Rectal smooth muscle tissue (tissue), 1 donor: Measurements from ENCODE around the gene FBXL2.

Source experiments
- H3K27ac ChIP-seq: one replicate; pipeline ENCODE4 v1.7.0; 2013; ENCODE audit warnings: low read depth, low read length, inconsistent platforms
- H3K27me3 ChIP-seq: one replicate; pipeline ENCODE4 v1.7.0; 2013; ENCODE audit warnings: low read length; ENCODE audit not compliant: control insufficient read depth, insufficient read depth
- H3K36me3 ChIP-seq: one replicate; pipeline ENCODE4 v1.7.0; 2013; ENCODE audit warnings: low read length; ENCODE audit not compliant: control insufficient read depth, insufficient read depth
- H3K4me1 ChIP-seq: one replicate; pipeline ENCODE4 v1.7.0; 2013; ENCODE audit warnings: low read length; ENCODE audit not compliant: control insufficient read depth, insufficient read depth
- H3K4me3 ChIP-seq: one replicate; pipeline ENCODE4 v1.7.0; 2013; ENCODE audit warnings: low read length
- H3K9ac ChIP-seq: one replicate; pipeline ENCODE4 v1.7.0; 2013; ENCODE audit warnings: low read length

Gene FBXL2

DNA sequence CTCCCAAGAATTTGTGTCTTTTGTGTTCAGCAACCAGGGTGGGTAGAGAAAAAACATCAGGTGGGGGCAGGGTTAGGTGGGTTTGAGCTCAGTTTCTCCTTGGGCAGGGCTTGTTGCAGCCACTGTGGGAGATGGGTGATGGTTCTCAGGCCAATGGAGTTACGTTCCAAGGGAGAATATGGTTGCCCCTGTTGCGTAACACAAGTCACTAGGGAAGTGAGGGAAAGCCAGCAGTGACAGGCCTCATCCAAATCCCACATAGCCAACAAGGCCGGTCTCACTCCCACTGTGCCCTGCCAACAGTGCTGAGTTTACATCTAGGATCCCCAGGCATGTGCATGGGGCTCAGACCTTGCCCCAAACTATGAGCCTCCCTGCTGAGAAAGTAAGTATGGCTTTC lies 7.9 kb upstream of the FBXL2 start:
- Histone ChIP-seq H3K9ac (no peak overlapping the region), H3K4me1 (no peaks in the 10 kb centered on the region), H3K27me3 (no peaks in the 10 kb centered on the region), H3K27ac (no peak overlapping the region), H3K4me3 (no peak overlapping the region), H3K36me3 (no peaks in the 10 kb centered on the region)

DNA sequence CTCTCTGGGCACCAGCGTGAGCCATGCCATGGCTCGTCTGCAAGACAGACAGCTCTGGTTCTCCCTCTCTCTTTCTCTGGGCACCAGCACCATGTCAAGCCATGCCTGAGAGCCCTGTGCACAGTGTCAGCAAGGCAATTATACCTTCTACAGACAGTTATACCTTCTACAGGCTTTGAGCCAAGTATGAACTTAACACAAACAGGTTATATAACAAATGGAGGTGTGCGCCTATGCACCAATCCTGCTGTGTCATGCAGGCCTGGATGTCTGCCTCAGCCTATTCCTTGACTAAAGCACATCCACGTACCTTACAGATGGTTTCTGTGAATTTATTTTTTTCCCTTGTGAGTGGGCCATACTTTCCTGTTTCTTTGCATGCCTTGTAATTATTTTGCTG lies 5.9 kb upstream of the FBXL2 start:
- no peak overlapping the region for H3K9ac ChIP-seq
- H3K27ac ChIP-seq: no peak overlapping the region
- no peaks in the 10 kb centered on the region for H3K36me3 ChIP-seq
- H3K4me3 ChIP-seq: no peak overlapping the region
- no peaks in the 10 kb centered on the region for H3K4me1 ChIP-seq
- no peaks in the 10 kb centered on the region for H3K27me3 ChIP-seq

GRCh38 chr3:33273628-33274027 lies 3.6 kb upstream of the FBXL2 start:
- Histone ChIP-seq H3K4me3 (no peak overlapping the region), H3K27ac (no peak overlapping the region), H3K4me1 (peaks cover 4% of the 10 kb centered on the region), H3K9ac (no peak overlapping the region), H3K27me3 (no peaks in the 10 kb centered on the region), H3K36me3 (no peaks in the 10 kb centered on the region)

DNA sequence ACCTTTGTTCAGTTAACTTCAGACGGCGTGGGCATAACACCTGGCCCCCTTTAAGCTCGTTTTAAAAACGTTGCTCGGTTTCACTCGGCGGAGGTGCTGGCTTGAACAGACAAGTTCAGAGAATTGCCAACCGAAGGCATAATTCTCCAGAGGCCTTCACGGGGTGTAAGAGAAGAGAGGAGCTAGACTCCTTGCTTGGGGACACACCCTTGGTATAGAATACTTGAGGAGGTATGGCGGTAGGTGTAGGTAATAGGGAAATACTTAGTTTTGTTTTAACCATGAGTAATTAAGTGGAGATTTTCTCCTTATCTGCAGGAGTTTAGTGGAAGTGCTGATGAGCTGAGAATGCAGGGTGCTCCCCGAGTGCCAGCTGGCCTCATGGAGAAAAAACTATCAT lies 921 bp downstream of the FBXL2 start:
- no peaks in the 10 kb centered on the region for H3K27me3 ChIP-seq
- H3K9ac ChIP-seq: no peak overlapping the region
- H3K4me3 ChIP-seq: peak overlapping the region; percentile 71
- no peak overlapping the region for H3K27ac ChIP-seq
- H3K36me3 ChIP-seq: no peaks in the 10 kb centered on the region
- H3K4me1 ChIP-seq: peaks cover 4% of the 10 kb centered on the region

- no peak overlapping the region for H3K4me3 ChIP-seq
- H3K27me3 ChIP-seq: no peaks in the 10 kb centered on the region
- no peak overlapping the region for H3K27ac ChIP-seq
- H3K9ac ChIP-seq: no peak overlapping the region
- no peaks in the 10 kb centered on the region for H3K4me1 ChIP-seq
- no peaks in the 10 kb centered on the region for H3K36me3 ChIP-seq
These were observed 10.5 kb downstream of the FBXL2 start for GRCh38 chr3:33287672-33288282.

DNA sequence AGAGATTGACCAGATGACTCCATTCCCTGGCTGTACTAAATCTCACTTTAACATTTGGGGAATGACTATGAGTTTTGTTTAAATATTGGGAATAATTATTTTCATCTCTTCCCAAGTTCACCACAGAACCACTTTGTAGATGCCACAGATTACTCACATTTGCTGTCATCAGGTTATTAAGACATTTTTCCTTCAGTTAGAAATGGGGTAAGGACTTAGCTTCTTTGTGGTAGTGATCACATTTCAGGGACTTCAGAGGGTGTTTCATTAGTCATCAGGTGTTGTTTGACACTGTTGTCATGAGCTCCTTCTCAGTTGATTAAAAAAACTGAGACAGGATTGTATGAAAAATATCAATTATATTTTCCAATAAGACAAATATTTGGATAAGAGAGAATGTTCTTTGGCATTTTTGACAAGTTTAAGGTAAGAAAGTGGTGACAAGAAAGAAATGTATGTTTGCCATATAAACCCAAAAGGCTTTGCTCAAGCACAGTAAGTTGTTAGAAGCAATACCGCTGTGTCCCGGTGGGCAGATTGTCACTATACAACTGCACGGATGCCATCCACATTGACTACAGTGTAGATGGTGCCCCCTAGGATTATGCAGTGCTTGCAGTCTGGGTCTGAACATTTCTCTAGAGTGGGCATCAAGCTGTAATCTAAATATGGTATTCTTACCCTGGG lies 22.3 kb downstream of the FBXL2 start:
- H3K4me3 ChIP-seq: no peak overlapping the region
- H3K27ac ChIP-seq: no peak overlapping the region

GRCh38 chr3:33312361-33312760 lies 35.1 kb downstream of the FBXL2 start:
- Histone ChIP-seq H3K9ac (no peak overlapping the region), H3K36me3 (no peaks in the 10 kb centered on the region), H3K4me1 (no peaks in the 10 kb centered on the region), H3K27ac (no peak overlapping the region), H3K27me3 (no peaks in the 10 kb centered on the region), H3K4me3 (no peak overlapping the region)

More for the DNA sequence above, 22.3 kb downstream of the FBXL2 start:
- H3K36me3 ChIP-seq: no peaks in the 10 kb centered on the region
- no peaks in the 10 kb centered on the region for H3K4me1 ChIP-seq
- no peak overlapping the region for H3K9ac ChIP-seq
- H3K27me3 ChIP-seq: no peaks in the 10 kb centered on the region

DNA sequence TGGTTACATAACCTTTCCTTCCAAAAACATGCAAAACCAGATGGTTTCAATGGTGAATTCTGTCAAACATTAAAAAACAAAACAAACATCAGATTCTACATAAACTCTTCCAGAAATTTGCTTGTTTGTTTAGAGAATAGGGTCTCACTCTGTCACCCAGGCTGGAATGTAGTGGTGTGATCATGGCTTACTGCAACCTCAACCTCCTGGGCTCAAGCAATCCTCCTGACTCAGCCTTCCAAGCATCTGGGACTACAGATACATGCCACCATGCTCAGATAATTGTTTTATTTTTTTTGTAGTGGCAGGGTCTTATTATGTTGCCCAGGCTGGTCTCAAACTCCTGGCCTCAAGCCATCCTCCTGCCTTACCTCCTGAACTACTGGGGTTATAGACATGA lies 36.1 kb downstream of the FBXL2 start:
- Histone ChIP-seq H3K36me3 (no peaks in the 10 kb centered on the region), H3K9ac (no peak overlapping the region), H3K27ac (no peak overlapping the region), H3K4me3 (no peak overlapping the region), H3K4me1 (no peaks in the 10 kb centered on the region), H3K27me3 (no peaks in the 10 kb centered on the region)

DNA sequence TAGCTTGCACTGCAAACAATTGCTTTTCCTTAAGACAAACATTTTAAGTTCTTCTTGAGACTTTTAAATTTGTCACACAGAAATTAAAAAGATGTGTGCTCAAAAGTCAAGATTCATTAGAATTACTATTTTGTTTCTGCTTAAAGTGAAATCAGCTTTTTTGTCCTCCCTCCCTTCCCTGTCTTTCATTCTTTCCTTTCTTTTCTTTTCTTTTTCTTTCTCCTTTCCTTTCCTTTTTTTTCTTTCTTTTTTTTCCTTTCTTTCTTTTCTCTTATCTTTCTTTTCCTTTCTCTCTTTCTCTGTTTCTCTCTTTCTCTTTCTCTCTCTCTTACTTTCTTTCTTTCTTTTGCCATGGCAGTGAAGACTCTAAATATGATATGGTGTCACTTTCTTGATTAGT lies 37.8 kb downstream of the FBXL2 start:
- no peak overlapping the region for H3K9ac ChIP-seq
- no peak overlapping the region for H3K27ac ChIP-seq
- no peaks in the 10 kb centered on the region for H3K36me3 ChIP-seq
- H3K27me3 ChIP-seq: no peaks in the 10 kb centered on the region
- H3K4me3 ChIP-seq: no peak overlapping the region
- no peaks in the 10 kb centered on the region for H3K4me1 ChIP-seq

DNA sequence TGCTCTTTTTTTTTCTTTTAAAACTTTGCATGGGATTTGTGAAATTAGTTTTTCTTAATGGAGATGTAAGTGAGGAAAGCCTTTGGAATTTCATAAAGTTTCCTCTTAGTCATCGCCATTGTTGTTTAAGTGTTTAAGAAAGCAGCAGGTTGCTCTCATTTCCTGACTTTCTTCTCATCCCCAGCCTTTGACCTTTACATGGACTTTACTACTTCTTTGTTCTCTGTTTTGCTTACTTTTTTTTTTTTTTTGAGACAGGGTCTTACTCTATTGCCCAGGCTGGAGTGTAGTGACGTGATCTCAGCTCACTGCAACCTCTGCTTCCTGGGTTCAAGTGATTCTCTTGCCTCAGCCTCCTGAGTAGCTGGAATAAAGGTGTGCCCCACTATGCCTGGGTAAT lies 38.6 kb downstream of the FBXL2 start:
- H3K4me3 ChIP-seq: no peak overlapping the region
- no peaks in the 10 kb centered on the region for H3K4me1 ChIP-seq
- no peak overlapping the region for H3K9ac ChIP-seq

GRCh38 chr3:33317963-33318709 lies 40.9 kb downstream of the FBXL2 start:
- no peaks in the 10 kb centered on the region for H3K36me3 ChIP-seq

More for the DNA sequence above, 38.6 kb downstream of the FBXL2 start:
- Histone ChIP-seq H3K27me3 (no peaks in the 10 kb centered on the region), H3K27ac (no peak overlapping the region), H3K36me3 (no peaks in the 10 kb centered on the region)

DNA sequence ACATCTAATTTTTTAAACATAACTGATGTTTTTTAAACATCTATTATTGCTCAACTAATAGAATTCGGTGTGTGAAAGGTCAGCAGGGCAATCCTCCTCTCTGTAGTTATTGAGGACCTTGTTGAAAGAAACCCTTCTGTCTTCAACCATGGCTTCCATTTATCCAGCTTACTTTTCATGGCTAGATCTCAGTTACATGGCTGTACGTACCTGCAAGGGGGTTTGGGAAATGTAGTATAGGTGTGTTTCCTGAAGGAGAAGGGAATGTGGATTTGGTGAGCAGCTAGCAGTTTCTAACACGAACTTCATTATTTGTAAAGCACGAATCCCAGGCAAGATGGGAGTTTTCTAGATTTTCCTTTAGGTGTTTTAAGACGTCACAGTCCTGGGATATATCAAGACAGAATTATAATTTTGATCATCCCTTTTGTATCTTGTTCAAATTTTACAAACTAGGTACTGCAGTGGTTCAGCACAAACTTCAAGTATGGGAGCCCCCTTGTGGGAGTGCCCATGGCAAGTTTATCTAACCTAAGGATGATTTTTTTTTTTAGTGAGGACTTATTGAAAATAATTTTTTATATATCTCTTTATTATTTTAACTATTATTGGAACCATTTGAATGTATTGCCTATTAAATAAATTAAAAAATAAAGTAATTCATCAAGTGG lies 41.6 kb downstream of the FBXL2 start:
- Histone ChIP-seq H3K27me3 (no peaks in the 10 kb centered on the region), H3K9ac (no peak overlapping the region), H3K27ac (no peak overlapping the region), H3K36me3 (no peaks in the 10 kb centered on the region), H3K4me3 (no peak overlapping the region), H3K4me1 (no peaks in the 10 kb centered on the region)

More at GRCh38 chr3:33317963-33318709, 40.9 kb downstream of the FBXL2 start:
- Histone ChIP-seq H3K4me3 (no peak overlapping the region), H3K9ac (no peak overlapping the region), H3K27me3 (no peaks in the 10 kb centered on the region), H3K27ac (no peak overlapping the region), H3K4me1 (no peaks in the 10 kb centered on the region)
